Activated T-helper 1 cell treated with anti-CD3 and anti-CD28 coated beads, Interleukin-2, amount 50 U/mL, for 16 hours (primary cell): ENCODE results near the gene SCN9A.
"Not testable (repeated sequence)": the region's sequence is repeated elsewhere in the genome, so short reads cannot be mapped to it uniquely, and the experiment has no call there.

Source experiments
- DNase-seq, 2 donors: peaks; one replicate each; pipeline ENCODE4 v3.0.0-alpha.2; 2020; ENCODE audit warnings: low read depth in 1 of 2, low spot score in 1 of 2

The SCN9A gene

GRCh38 chr2:166375195-166375735 lies 479 bp downstream of the SCN9A start:
- DNase-seq, result no peak

- DNase-seq, result no peak
Observed at GRCh38 chr2:166373951-166374350, 1.8 kb downstream of the SCN9A start.

- DNase-seq, result no peak
Observed at GRCh38 chr2:166373539-166373938, 2.2 kb downstream of the SCN9A start.

- DNase-seq, result no peak
Observed at GRCh38 chr2:166373105-166373504, 2.6 kb downstream of the SCN9A start.

GRCh38 chr2:166372046-166372445 lies 3.7 kb downstream of the SCN9A start:
- no peak for DNase-seq

- no peak for DNase-seq
Observed at GRCh38 chr2:166365803-166366420, 9.8 kb downstream of the SCN9A start.

- no peak for DNase-seq
Observed at GRCh38 chr2:166365239-166365638, 10.5 kb downstream of the SCN9A start.

- no peak for DNase-seq
Observed at GRCh38 chr2:166364476-166365161, 11.1 kb downstream of the SCN9A start.

GRCh38 chr2:166361351-166362153 lies 14.2 kb downstream of the SCN9A start:
- DNase-seq, result no peak

GRCh38 chr2:166360906-166361305 lies 14.8 kb downstream of the SCN9A start:
- DNase-seq, result no peak

GRCh38 chr2:166360426-166360825 lies 15.3 kb downstream of the SCN9A start:
- DNase-seq, result no peak

GRCh38 chr2:166357950-166358321 lies 17.8 kb downstream of the SCN9A start:
- not testable (repeated sequence) for DNase-seq

- DNase-seq, result no peak
Observed at GRCh38 chr2:166357068-166357949, 18.4 kb downstream of the SCN9A start.

GRCh38 chr2:166351319-166351718 lies 24.4 kb downstream of the SCN9A start:
- DNase-seq, result no peak

GRCh38 chr2:166350525-166350924 lies 25.2 kb downstream of the SCN9A start:
- DNase-seq, result no peak

GRCh38 chr2:166344286-166345113 lies 31.2 kb downstream of the SCN9A start:
- DNase-seq, result no peak

- DNase-seq, result no peak
Observed at GRCh38 chr2:166343467-166343866, 32.3 kb downstream of the SCN9A start.

GRCh38 chr2:166341426-166341825 lies 34.3 kb downstream of the SCN9A start:
- DNase-seq, result no peak

GRCh38 chr2:166338831-166339339 lies 36.9 kb downstream of the SCN9A start:
- no peak for DNase-seq

- DNase-seq, result no peak
Observed at GRCh38 chr2:166337932-166338331, 37.8 kb downstream of the SCN9A start.
